Liver (tissue), 9 donors: ENCODE results near the gene ATP2B2. TPM values are rescaled to one million over a fixed set of nuclear protein-coding genes. Genes with fewer than 3 reads are reported as not detected.

Experiments used
- DNase-seq: peaks from one replicate; pipeline ENCODE4 v3.0.0-alpha.2; 2017; ENCODE audit warnings: low spot score
- H3K27ac ChIP-seq, 2 donors: one replicate each; pipeline ENCODE4 v1.7.0; 2013; ENCODE audit warnings: inconsistent platforms in 2 of 2, low read length in 2 of 2, control low read depth in 1 of 2, low read depth in 1 of 2, mild to moderate bottlenecking in 1 of 2
- H3K27me3 ChIP-seq, 4 donors: one replicate each; pipeline versions ENCODE4 v1.6.1 to v1.7.0; 2013; ENCODE audit warnings: low read length in 3 of 4, inconsistent platforms in 1 of 4, mild to moderate bottlenecking in 1 of 4, moderate library complexity in 1 of 4; ENCODE audit not compliant: control insufficient read depth in 4 of 4, insufficient read depth in 4 of 4
- H3K36me3 ChIP-seq, 4 donors: one replicate each; pipeline versions ENCODE4 v1.6.1 to v1.7.0; 2013; ENCODE audit warnings: low read length in 3 of 4, mild to moderate bottlenecking in 3 of 4, low read depth in 1 of 4, moderate library complexity in 1 of 4; ENCODE audit not compliant: control insufficient read depth in 4 of 4, insufficient read depth in 3 of 4
- H3K4me1 ChIP-seq, 4 donors: one replicate each; pipeline versions ENCODE4 v1.6.1 to v1.7.0; 2013; ENCODE audit warnings: low read length in 3 of 4, mild to moderate bottlenecking in 3 of 4, moderate library complexity in 1 of 4; ENCODE audit not compliant: control insufficient read depth in 4 of 4, insufficient read depth in 4 of 4
- H3K4me3 ChIP-seq, 3 donors: one replicate each; pipeline versions ENCODE4 v1.6.1 to v1.7.0; 2013; ENCODE audit warnings: low read length in 3 of 3, control low read depth in 1 of 3, low read depth in 1 of 3, mild to moderate bottlenecking in 1 of 3
- H3K9ac ChIP-seq, 2 donors: one replicate each; pipeline ENCODE4 v1.7.0; 2013; ENCODE audit warnings: low read length in 2 of 2, mild to moderate bottlenecking in 2 of 2, moderate library complexity in 2 of 2, control low read depth in 1 of 2, low read depth in 1 of 2
- H3K9me3 ChIP-seq, 4 donors: one replicate each; pipeline versions ENCODE4 v1.6.1 to v1.7.0; 2013; ENCODE audit warnings: low read length in 3 of 4; ENCODE audit not compliant: control insufficient read depth in 4 of 4
- EGR1 ChIP-seq, 2 donors: IDR thresholded peaks; 2 replicates each; pipeline ENCODE4 v1.6.1; 2016 to 2018; ENCODE audit warnings: antibody characterized with exemption in 2 of 2, low read depth in 2 of 2
- FOXA2 ChIP-seq: IDR thresholded peaks from 2 replicates; pipeline ENCODE4 v1.6.1; 2016; ENCODE audit warnings: antibody characterized with exemption
- HNF4A ChIP-seq, 2 donors: conservative IDR thresholded peaks; 2 replicates each; pipeline ENCODE4 v1.6.1; 2016; ENCODE audit warnings: antibody characterized with exemption in 2 of 2, mild to moderate bottlenecking in 2 of 2
- HNF4G ChIP-seq: IDR thresholded peaks from 2 replicates; pipeline ENCODE4 v1.6.1; 2016; ENCODE audit warnings: antibody characterized with exemption
- JUND ChIP-seq, 2 donors: IDR thresholded peaks; 2 replicates each; pipeline ENCODE4 v1.6.1; 2016; ENCODE audit warnings: antibody characterized with exemption in 2 of 2
- NR2F2 ChIP-seq: IDR thresholded peaks from 2 replicates; pipeline ENCODE4 v1.6.1; 2016; ENCODE audit warnings: antibody characterized with exemption
- RAD21 ChIP-seq, 2 donors: IDR thresholded peaks; 2 replicates each; pipeline ENCODE4 v1.6.1; 2016; ENCODE audit warnings: antibody characterized with exemption in 2 of 2, mild to moderate bottlenecking in 2 of 2
- RXRA ChIP-seq, 2 donors: IDR thresholded peaks; 2 replicates each; pipeline ENCODE4 v1.6.1; 2017 to 2018; ENCODE audit warnings: antibody characterized with exemption in 2 of 2, mild to moderate bottlenecking in 1 of 2
- YY1 ChIP-seq: IDR thresholded peaks from 2 replicates; pipeline ENCODE4 v1.6.1; 2016; ENCODE audit warnings: antibody characterized with exemption, mild to moderate bottlenecking
- WGBS: extraction: QIAGEN DNeasy Blood & Tissue Kit; methylation state at CpG from one replicate; pipeline ENCODE4 v1.1.7; 2013; 5-methylcytosine and 5-hydroxymethylcytosine counted together
- polyA plus RNA-seq, 2 donors: library from polyadenylated mRNA; stranded (reverse) in 1 of 2; unstranded in 1 of 2; fragments of 200-250 nt in 1 of 2; fragments of >200 nt in 1 of 2; fragmentation: Nextera tagmentation in 1 of 2; extraction: Ambion mirVana in 1 of 2; gene quantifications; one replicate each; pipeline versions ENCODE4 v1.2.1 to v1.2.3, GENCODE V29; 2013 to 2015
- total RNA-seq, 2 donors: library from RNA; depleted of rRNA; stranded (reverse); fragments of >200 nt; gene quantifications; one replicate each; pipeline ENCODE4 v1.2.3, GENCODE V29; 2014
- TF ChIP-seq, protein P1 (sequence below): IDR thresholded peaks from 2 replicates; pipeline ENCODE4 v1.6.1; 2016; ENCODE audit warnings: antibody characterized with exemption
- TF ChIP-seq, protein P2 (sequence below): IDR thresholded peaks from 2 replicates; pipeline ENCODE4 v1.6.1; 2016; ENCODE audit warnings: antibody characterized with exemption
- TF ChIP-seq, protein P3 (sequence below): IDR thresholded peaks from 2 replicates; pipeline ENCODE4 v1.6.1; 2016; ENCODE audit warnings: antibody characterized with exemption
- TF ChIP-seq, protein P4 (sequence below): IDR thresholded peaks from 2 replicates; pipeline ENCODE4 v1.6.1; 2016; ENCODE audit warnings: antibody characterized with exemption, mild to moderate bottlenecking
- donor health status: healthy.
- donor health status: healthy.
- donor health status: healthy.
- donor health status: healthy.
- donor health status: healthy.

Gene ATP2B2
- total and polyA plus RNA-seq, 4 donors, result 10.4 to 27.8 (median 20.7) TPM

DNA sequence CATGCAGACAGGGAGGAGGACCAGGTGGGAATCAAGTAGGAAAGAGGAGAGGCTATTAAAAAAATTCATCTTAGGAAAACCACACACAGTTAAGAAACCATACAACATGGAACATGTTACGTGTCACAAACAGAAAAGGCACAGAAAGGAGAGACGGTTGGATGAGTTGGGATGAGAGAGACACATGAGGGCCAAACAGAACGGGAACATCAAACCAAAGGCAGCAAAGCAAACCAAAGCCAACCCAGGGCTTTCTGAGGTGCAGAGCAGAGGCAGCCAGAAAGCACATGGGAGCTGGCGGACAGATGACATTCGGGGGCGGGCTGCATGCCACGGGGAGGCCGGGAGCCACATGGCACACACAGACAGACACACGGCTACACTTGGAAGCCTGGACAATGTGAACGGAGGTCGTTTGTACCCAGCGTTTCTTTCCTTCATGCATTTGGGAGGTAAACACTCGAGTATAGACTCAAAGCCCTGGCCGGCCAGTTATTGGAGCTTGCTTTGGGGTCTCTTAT lies 175.8 kb downstream of the ATP2B2 start:
- TF ChIP-seq NR2F2, result no peak
- no peak for TF ChIP-seq RXRA (IDR thresholded peaks at IDR 0.05)
- TF ChIP-seq RAD21 (IDR thresholded peaks at IDR 0.05), result no peak
- no peak for DNase-seq
- Histone ChIP-seq H3K9ac (no peak overlapping the region), H3K4me1 (no peaks in the 10 kb centered on the region), H3K4me3 (no peak overlapping the region), H3K36me3 (peaks cover 9 to 31% (median 20%) of the 10 kb centered on the region in 4 donors), H3K27me3 (no peaks in the 10 kb centered on the region), H3K9me3 (no peaks in the 10 kb centered on the region), H3K27ac (no peak overlapping the region)
- WGBS, result 85% methylated on average over 14 of the region's 14 CpGs

DNA sequence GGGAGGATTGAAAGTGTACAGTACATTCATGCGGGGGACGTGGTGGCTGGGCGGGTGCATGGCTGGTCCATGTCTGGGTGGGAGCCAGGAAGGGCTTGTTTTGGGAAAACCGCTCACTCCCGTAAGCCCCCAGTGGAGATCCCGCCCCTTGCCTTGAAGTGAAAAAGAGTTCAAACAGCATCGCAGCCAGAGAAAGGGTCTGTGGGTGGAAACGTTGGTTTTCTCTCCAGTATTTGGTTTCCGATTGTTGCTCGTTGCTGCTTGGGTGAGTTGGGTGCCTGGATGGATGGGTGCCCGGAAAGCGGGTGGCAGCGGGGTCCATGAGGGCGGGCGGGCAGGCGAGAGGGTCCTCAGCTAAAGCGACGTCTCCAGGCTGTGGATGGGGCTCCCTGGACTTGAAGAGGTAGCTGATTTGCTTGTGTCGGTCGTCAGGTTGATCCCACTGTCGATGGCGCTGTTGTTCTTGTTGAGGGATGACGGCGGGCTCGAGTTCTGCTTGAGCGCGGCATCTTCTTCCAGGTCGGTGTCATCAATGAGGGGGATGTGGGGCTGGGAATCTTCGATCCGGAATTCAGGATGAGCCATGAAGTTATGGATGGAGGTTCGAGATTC lies 176.8 kb downstream of the ATP2B2 start:
- Histone ChIP-seq H3K27ac (no peak overlapping the region), H3K36me3 (peaks cover 8 to 24% (median 16%) of the 10 kb centered on the region in 4 donors), H3K9ac (no peak overlapping the region), H3K27me3 (no peaks in the 10 kb centered on the region), H3K9me3 (no peaks in the 10 kb centered on the region), H3K4me1 (no peaks in the 10 kb centered on the region), H3K4me3 (no peak overlapping the region)
- no peak for TF ChIP-seq YY1
- TF ChIP-seq, protein P1, sequence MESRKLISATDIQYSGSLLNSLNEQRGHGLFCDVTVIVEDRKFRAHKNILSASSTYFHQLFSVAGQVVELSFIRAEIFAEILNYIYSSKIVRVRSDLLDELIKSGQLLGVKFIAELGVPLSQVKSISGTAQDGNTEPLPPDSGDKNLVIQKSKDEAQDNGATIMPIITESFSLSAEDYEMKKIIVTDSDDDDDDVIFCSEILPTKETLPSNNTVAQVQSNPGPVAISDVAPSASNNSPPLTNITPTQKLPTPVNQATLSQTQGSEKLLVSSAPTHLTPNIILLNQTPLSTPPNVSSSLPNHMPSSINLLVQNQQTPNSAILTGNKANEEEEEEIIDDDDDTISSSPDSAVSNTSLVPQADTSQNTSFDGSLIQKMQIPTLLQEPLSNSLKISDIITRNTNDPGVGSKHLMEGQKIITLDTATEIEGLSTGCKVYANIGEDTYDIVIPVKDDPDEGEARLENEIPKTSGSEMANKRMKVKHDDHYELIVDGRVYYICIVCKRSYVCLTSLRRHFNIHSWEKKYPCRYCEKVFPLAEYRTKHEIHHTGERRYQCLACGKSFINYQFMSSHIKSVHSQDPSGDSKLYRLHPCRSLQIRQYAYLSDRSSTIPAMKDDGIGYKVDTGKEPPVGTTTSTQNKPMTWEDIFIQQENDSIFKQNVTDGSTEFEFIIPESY, result no peak
- TF ChIP-seq RAD21 (IDR thresholded peaks at IDR 0.05), result no peak
- TF ChIP-seq FOXA2, result no peak
- TF ChIP-seq, protein P2, sequence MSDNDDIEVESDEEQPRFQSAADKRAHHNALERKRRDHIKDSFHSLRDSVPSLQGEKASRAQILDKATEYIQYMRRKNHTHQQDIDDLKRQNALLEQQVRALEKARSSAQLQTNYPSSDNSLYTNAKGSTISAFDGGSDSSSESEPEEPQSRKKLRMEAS, result no peak
- TF ChIP-seq HNF4G, result no peak
- no peak for DNase-seq
- 75% methylated on average over 31 of the region's 31 CpGs for WGBS

DNA sequence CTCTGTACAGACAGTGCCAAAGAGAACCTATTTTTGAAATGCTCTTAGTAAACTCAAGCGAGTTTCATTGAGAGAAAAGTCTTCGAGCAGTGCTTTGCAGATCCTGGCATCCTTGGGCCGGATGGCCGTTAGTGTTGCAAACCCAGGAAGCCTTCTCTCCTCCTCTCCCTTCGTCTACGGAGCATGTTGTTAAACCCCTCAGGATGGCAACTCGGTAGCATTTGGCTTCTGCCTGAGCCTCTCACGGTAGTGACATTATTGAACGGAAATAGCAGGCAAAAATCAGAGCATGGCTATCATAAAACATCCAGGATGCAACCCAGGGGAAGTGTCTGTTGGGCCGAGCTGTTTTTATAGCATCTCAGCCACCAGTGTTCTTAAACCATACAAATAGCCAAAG lies 177.8 kb downstream of the ATP2B2 start:
- 77% methylated on average over 10 of the region's 10 CpGs for WGBS
- Histone ChIP-seq H3K36me3 (peaks cover 5 to 15% (median 10%) of the 10 kb centered on the region in 4 donors), H3K9me3 (no peaks in the 10 kb centered on the region), H3K27ac (no peak overlapping the region), H3K4me3 (no peak overlapping the region), H3K27me3 (no peaks in the 10 kb centered on the region), H3K4me1 (no peaks in the 10 kb centered on the region), H3K9ac (no peak overlapping the region)
- TF ChIP-seq RAD21 (IDR thresholded peaks at IDR 0.05), result no peak
- no peak for TF ChIP-seq JUND (IDR thresholded peaks at IDR 0.05)
- TF ChIP-seq HNF4A (conservative IDR thresholded peaks at IDR 0.05), result no peak
- no peak for TF ChIP-seq RXRA (IDR thresholded peaks at IDR 0.05)
- TF ChIP-seq, protein P3, sequence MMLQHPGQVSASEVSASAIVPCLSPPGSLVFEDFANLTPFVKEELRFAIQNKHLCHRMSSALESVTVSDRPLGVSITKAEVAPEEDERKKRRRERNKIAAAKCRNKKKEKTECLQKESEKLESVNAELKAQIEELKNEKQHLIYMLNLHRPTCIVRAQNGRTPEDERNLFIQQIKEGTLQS, result no peak
- TF ChIP-seq EGR1 (IDR thresholded peaks at IDR 0.05; ENCODE audit: low read depth in 2 of 2), result no peak
- TF ChIP-seq, protein P4, sequence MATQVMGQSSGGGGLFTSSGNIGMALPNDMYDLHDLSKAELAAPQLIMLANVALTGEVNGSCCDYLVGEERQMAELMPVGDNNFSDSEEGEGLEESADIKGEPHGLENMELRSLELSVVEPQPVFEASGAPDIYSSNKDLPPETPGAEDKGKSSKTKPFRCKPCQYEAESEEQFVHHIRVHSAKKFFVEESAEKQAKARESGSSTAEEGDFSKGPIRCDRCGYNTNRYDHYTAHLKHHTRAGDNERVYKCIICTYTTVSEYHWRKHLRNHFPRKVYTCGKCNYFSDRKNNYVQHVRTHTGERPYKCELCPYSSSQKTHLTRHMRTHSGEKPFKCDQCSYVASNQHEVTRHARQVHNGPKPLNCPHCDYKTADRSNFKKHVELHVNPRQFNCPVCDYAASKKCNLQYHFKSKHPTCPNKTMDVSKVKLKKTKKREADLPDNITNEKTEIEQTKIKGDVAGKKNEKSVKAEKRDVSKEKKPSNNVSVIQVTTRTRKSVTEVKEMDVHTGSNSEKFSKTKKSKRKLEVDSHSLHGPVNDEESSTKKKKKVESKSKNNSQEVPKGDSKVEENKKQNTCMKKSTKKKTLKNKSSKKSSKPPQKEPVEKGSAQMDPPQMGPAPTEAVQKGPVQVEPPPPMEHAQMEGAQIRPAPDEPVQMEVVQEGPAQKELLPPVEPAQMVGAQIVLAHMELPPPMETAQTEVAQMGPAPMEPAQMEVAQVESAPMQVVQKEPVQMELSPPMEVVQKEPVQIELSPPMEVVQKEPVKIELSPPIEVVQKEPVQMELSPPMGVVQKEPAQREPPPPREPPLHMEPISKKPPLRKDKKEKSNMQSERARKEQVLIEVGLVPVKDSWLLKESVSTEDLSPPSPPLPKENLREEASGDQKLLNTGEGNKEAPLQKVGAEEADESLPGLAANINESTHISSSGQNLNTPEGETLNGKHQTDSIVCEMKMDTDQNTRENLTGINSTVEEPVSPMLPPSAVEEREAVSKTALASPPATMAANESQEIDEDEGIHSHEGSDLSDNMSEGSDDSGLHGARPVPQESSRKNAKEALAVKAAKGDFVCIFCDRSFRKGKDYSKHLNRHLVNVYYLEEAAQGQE, result no peak
- TF ChIP-seq YY1, result no peak
- no peak for DNase-seq
